ENCODE data around the gene PDC. TPM values are rescaled to one million over a fixed set of nuclear protein-coding genes. Genes with fewer than 3 reads are reported as not detected.

PDC gene
- total RNA-seq, 6 experiments from 2014 or later, result 0.17 TPM; not detected in 4

DNA sequence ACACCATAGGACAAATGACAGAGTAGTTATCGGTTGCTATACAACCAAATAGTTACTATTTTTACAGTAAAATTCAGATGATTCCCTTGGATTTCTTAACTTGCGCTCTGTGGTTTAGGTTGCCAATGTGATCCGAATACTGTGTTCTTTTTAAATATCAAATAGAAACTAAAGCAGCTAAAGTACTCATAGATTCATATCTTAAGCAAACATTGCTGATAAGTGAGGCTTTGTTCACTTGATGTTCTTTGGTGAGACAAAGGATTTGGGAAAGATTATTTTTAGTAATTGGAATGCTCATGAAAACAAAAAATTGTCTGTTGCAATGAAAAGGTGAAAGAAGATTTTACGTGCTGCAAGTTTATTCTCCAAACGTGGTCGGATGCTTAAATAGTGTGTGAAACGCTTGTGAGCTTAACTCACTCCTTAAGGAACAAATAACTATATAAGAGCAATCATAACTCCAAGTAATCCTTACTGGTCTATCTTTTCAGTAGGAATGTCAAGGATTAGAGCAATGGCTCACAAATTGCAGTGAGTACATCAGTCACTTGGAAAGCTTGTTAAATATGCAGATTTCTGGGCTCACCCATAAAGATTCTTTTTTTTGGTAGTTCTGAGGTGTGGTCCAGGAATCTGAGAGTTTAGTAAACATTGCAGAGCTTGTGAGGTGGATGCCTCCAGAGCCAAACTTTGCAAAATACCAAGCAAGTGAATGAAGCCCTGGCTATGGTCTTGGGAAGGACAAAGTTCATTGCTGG lies 31.8 kb upstream of the PDC start:
- peak overlapping the region; percentile 71 for H3K27ac Mint-ChIP-seq
- H3K27me3 Mint-ChIP-seq (ENCODE audit: insufficient read depth), result no peaks in the 10 kb centered on the region
- no peaks in the 10 kb centered on the region for H3K9me3 Mint-ChIP-seq
- DNase-seq, result peak; percentile 33
- TF ChIP-seq, protein P1, sequence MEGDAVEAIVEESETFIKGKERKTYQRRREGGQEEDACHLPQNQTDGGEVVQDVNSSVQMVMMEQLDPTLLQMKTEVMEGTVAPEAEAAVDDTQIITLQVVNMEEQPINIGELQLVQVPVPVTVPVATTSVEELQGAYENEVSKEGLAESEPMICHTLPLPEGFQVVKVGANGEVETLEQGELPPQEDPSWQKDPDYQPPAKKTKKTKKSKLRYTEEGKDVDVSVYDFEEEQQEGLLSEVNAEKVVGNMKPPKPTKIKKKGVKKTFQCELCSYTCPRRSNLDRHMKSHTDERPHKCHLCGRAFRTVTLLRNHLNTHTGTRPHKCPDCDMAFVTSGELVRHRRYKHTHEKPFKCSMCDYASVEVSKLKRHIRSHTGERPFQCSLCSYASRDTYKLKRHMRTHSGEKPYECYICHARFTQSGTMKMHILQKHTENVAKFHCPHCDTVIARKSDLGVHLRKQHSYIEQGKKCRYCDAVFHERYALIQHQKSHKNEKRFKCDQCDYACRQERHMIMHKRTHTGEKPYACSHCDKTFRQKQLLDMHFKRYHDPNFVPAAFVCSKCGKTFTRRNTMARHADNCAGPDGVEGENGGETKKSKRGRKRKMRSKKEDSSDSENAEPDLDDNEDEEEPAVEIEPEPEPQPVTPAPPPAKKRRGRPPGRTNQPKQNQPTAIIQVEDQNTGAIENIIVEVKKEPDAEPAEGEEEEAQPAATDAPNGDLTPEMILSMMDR (IDR thresholded peaks at IDR 0.05), result no peak
- peak overlapping the region; percentile 54 for H3K4me3 Mint-ChIP-seq
- H3K36me3 Mint-ChIP-seq (ENCODE audit: low read depth), result no peaks in the 10 kb centered on the region
- peaks cover 56% of the 10 kb centered on the region for H3K4me1 Mint-ChIP-seq (ENCODE audit: low read depth)

DNA sequence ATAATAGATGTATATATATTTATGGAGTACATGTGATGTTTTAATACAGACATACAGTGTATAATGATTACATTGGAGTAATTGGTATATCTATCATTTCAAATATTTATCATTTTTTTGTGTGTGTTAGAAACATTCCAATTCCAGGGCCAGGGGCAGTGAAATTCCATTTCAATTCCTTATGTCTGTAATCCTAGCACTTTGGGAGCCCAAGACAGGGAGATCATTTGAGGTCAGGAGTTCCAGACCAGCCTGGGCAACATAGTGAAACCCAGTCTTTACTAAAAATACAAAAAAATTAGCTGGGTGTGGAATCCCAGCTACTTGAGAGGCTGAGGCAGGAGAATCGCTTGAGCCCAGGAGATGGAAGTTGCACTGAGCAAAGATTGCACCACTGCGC lies 30.4 kb upstream of the PDC start:
- H3K27me3 Mint-ChIP-seq (ENCODE audit: insufficient read depth), result no peaks in the 10 kb centered on the region
- H3K36me3 Mint-ChIP-seq (ENCODE audit: low read depth), result no peaks in the 10 kb centered on the region
- peaks cover 64% of the 10 kb centered on the region for H3K4me1 Mint-ChIP-seq (ENCODE audit: low read depth)
- DNase-seq, result no peak
- H3K27ac Mint-ChIP-seq, result no peak overlapping the region
- no peaks in the 10 kb centered on the region for H3K9me3 Mint-ChIP-seq
- no peak overlapping the region for H3K4me3 Mint-ChIP-seq
- TF ChIP-seq, protein P1 (IDR thresholded peaks at IDR 0.05), result no peak

DNA sequence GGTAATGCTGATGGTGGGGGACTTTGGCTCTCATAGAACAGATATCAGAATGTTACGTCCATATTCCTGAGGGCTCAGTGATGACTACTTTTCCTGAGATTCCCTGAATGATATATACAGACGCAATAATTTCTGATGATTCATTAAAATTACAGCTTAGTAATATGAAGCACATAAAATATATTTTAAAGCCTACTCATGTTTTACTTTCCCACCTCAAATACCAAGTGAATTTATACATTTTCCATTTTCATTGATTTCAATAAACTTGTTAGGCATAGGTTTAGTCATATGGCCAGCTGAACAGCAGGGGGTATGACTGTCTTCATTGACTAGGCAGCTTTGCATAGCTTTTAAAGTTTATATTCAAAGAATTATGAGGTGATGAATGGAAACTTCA lies 26.2 kb upstream of the PDC start:
- no peaks in the 10 kb centered on the region for H3K36me3 Mint-ChIP-seq (ENCODE audit: low read depth)
- H3K4me3 Mint-ChIP-seq, result no peak overlapping the region
- TF ChIP-seq, protein P1 (IDR thresholded peaks at IDR 0.05), result peak; percentile 57; the same call in 1 of the 2 replicates
- H3K4me1 Mint-ChIP-seq (ENCODE audit: low read depth), result peaks cover 67% of the 10 kb centered on the region
- no peaks in the 10 kb centered on the region for H3K27me3 Mint-ChIP-seq (ENCODE audit: insufficient read depth)
- H3K9me3 Mint-ChIP-seq, result no peaks in the 10 kb centered on the region
- H3K27ac Mint-ChIP-seq, result peak overlapping the region; percentile 55; the same call in 1 of the 2 replicates
- no peak for DNase-seq

DNA sequence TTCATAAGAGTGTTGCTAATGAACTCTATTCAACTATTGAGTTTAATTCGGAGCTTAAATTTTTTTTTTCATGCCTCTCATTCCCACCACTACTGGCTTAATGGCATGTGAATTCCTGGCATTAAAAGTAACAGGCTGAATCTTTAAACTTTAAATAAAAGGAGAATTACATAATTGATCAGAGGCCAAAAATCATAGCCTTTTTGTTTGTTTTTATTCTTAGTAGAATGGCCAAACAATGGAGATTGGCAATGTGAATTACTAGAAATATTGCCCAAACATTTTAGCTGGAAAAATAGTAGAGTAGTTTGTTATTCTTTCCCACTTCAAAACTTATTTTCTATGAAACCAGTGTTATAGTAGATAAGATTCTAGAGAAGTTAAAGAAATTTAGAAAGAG lies 25.1 kb upstream of the PDC start:
- TF ChIP-seq, protein P1 (IDR thresholded peaks at IDR 0.05), result no peak
- no peaks in the 10 kb centered on the region for H3K27me3 Mint-ChIP-seq (ENCODE audit: insufficient read depth)
- H3K9me3 Mint-ChIP-seq, result no peaks in the 10 kb centered on the region
- no peaks in the 10 kb centered on the region for H3K36me3 Mint-ChIP-seq (ENCODE audit: low read depth)
- DNase-seq, result no peak
- no peak overlapping the region for H3K4me3 Mint-ChIP-seq
- H3K4me1 Mint-ChIP-seq (ENCODE audit: low read depth), result peaks cover 70% of the 10 kb centered on the region
- H3K27ac Mint-ChIP-seq, result no peak overlapping the region

DNA sequence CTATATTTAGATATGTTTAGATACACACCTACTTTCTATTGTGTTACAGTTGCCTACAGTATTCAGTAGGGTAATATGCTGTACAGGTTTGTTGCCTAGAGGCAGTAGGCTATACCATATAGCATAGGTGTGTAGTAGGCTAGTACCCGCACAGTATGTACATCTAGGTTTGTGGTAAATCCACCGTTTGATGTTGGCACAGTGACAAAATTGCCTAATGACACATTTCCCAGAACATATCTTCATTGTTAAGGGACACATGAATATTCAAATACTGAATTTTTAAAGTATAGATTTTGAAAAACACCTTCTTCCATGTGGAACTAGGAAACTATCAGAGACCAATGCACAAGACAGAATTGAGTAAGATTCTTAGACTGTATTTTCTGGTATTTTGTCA lies 22.6 kb upstream of the PDC start:
- Mint-ChIP-seq H3K27ac (no peak overlapping the region), H3K9me3 (no peaks in the 10 kb centered on the region), H3K4me1 (ENCODE audit: low read depth) (peaks cover 71% of the 10 kb centered on the region), H3K4me3 (no peak overlapping the region), H3K36me3 (ENCODE audit: low read depth) (no peaks in the 10 kb centered on the region), H3K27me3 (ENCODE audit: insufficient read depth) (no peaks in the 10 kb centered on the region)
- TF ChIP-seq, protein P1 (IDR thresholded peaks at IDR 0.05), result no peak
- no peak for DNase-seq

Measured in HFFc6 (cell line).